GM23248 (cell line): ENCODE results near the gene MICB. TPM values are rescaled to one million over a fixed set of nuclear protein-coding genes. Genes with fewer than 3 reads are reported as not detected.
A peak's percentile ranks its signal among the peaks of the same experiment; 100 is the strongest.
"Not testable (repeated sequence)": the region's sequence is repeated elsewhere in the genome, so short reads cannot be mapped to it uniquely, and the experiment has no call there.

Experiments used
- DNase-seq: peaks from one replicate; pipeline ENCODE4 v3.0.0-alpha.2; 2015
- H2AFZ ChIP-seq: fragments of 200-600 bp; sonication (generic); 2 replicates; pipeline ENCODE4 v1.6.1; 2016; ENCODE audit warnings: antibody characterized with exemption
- H3F3A ChIP-seq: fragments of 200-600 bp; sonication (generic); 2 replicates; pipeline ENCODE4 v1.6.1; 2016; ENCODE audit warnings: mild to moderate bottlenecking, antibody characterized with exemption, mixed run types; ENCODE audit not compliant: insufficient read depth
- H3K27ac ChIP-seq: fragments of 200-600 bp; sonication (generic); 2 replicates; pipeline ENCODE4 v1.5.1; 2016; ENCODE audit warnings: mild to moderate bottlenecking
- H3K27me3 ChIP-seq: fragments of 200-600 bp; sonication (generic); replicated peaks from 2 replicates; pipeline ENCODE4 v1.6.1; 2016; ENCODE audit warnings: mild to moderate bottlenecking; ENCODE audit not compliant: insufficient read depth
- H3K36me3 ChIP-seq: fragments of 200-600 bp; sonication (generic); 2 replicates; pipeline ENCODE4 v1.6.1; 2016; ENCODE audit warnings: low read depth, mild to moderate bottlenecking
- H3K4me1 ChIP-seq: fragments of 200-600 bp; sonication (generic); 2 replicates; pipeline ENCODE4 v1.6.1; 2016; ENCODE audit warnings: mild to moderate bottlenecking; ENCODE audit not compliant: insufficient read depth
- H3K4me2 ChIP-seq: fragments of 200-600 bp; sonication (generic); one replicate; pipeline ENCODE4 v1.6.1; 2016; ENCODE audit warnings: mild to moderate bottlenecking; ENCODE audit not compliant: unreplicated experiment
- H3K4me3 ChIP-seq: fragments of 200-600 bp; sonication (generic); 2 replicates; pipeline ENCODE4 v1.5.1; 2016; ENCODE audit warnings: mild to moderate bottlenecking
- H3K79me2 ChIP-seq: fragments of 200-600 bp; sonication (generic); 2 replicates; pipeline ENCODE4 v1.6.1; 2016; ENCODE audit warnings: mild to moderate bottlenecking; ENCODE audit not compliant: insufficient read depth
- H3K9ac ChIP-seq: fragments of 200-600 bp; sonication (generic); 2 replicates; pipeline ENCODE4 v1.6.1; 2016; ENCODE audit warnings: mild to moderate bottlenecking
- H3K9me2 ChIP-seq: fragments of 200-600 bp; sonication (generic); 2 replicates; pipeline ENCODE4 v1.6.1; 2016; ENCODE audit warnings: mixed run types, mild to moderate bottlenecking, moderate library complexity; ENCODE audit not compliant: insufficient read depth
- H3K9me3 ChIP-seq: fragments of 200-600 bp; sonication (generic); one replicate; pipeline ENCODE4 v1.6.1; 2017; ENCODE audit warnings: low read depth
- H4K20me1 ChIP-seq: fragments of 200-600 bp; sonication (generic); 2 replicates; pipeline ENCODE4 v1.6.0; 2016; ENCODE audit not compliant: insufficient read depth
- EZH2 ChIP-seq: fragments of 200-600 bp; sonication (generic); IDR thresholded peaks from 2 replicates; pipeline ENCODE4 v1.6.1; 2018; ENCODE audit warnings: antibody characterized with exemption, mild to moderate bottlenecking; ENCODE audit not compliant: insufficient read depth, poor library complexity, severe bottlenecking
- EZH2phosphoT487 ChIP-seq: fragments of 200-600 bp; sonication (generic); IDR thresholded peaks from 2 replicates; pipeline ENCODE4 v1.6.1; 2018; ENCODE audit warnings: antibody characterized with exemption, moderate library complexity, mild to moderate bottlenecking, low read depth; ENCODE audit not compliant: insufficient read depth
- WGBS, 2 experiments: methylation state at CpG; one replicate each; pipeline ENCODE4 v1.1.6; 2015 to 2017; ENCODE audit warnings: low lambda C conversion rate in 2 of 2, low coverage in 1 of 2; ENCODE audit errors: missing lambda C conversion rate in 2 of 2; 5-methylcytosine and 5-hydroxymethylcytosine counted together
- in situ Hi-C: fragments of 300-500 bp; cut with MboI; formaldehyde crosslinking; loops from 2 replicates; pipeline ENCODE4 v1.15.0; 2020
- polyA plus RNA-seq: library from polyadenylated mRNA; unstranded; fragments of >200 nt; fragmentation: Nextera tagmentation; extraction: Ambion mirVana; gene quantifications from 2 replicates; pipeline ENCODE4 v1.2.1, GENCODE V29; 2016
- total RNA-seq: library from RNA; depleted of rRNA; stranded (reverse); fragments of >200 nt; shearing (Covaris generic); gene quantifications from 2 replicates; pipeline ENCODE4 v1.2.3, GENCODE V29; 2014

The MICB gene
- total and polyA plus RNA-seq, 2 experiments from 2014 or later: 4.1 to 4.2 TPM

DNA sequence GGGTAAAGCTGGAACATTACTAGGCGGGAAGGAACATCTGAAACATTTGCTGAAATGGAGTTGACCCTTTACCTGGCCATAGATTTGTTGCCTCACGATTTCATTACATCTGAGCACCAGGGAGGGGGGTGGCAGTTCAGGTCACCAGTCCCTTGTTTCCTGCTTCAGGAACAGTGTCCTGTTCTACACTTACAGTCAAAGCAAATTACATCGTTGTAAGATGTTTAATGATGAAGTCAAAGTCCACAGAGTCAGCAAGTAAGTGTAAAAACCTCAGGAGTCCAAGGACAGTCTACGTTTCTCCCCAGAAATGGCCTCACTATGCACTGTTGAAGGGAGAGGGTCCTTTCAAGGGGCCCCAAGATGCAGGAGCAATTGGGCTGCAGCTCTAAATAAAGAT lies 8.9 kb upstream of the MICB start:
- WGBS, 2 experiments: 69 to 74% methylated on average over 4 of the region's 4 CpGs
- H3K27me3 ChIP-seq: no peaks in the 10 kb centered on the region
- H3K36me3 ChIP-seq: no peaks in the 10 kb centered on the region
- no peak overlapping the region for H3K9ac ChIP-seq
- no peaks in the 10 kb centered on the region for H4K20me1 ChIP-seq
- no peak for DNase-seq
- TF ChIP-seq EZH2phosphoT487: no peak
- TF ChIP-seq EZH2: no peak
- H3K4me3 ChIP-seq: no peak overlapping the region
- in situ Hi-C loops: no loop called here
- no peak overlapping the region for H2AFZ ChIP-seq
- peaks cover 10% of the 10 kb centered on the region; the same call in 1 of the 2 replicates for H3F3A ChIP-seq
- peaks cover 11% of the 10 kb centered on the region for H3K4me1 ChIP-seq
- no peak overlapping the region for H3K27ac ChIP-seq
- H3K79me2 ChIP-seq: 0 out of 2 replicates have a peak, but pooled peaks cover 6% of the 10 kb centered on the region
- H3K9me3 ChIP-seq: no peaks in the 10 kb centered on the region
- H3K9me2 ChIP-seq: no peaks in the 10 kb centered on the region
- H3K4me2 ChIP-seq: no peak overlapping the region

DNA sequence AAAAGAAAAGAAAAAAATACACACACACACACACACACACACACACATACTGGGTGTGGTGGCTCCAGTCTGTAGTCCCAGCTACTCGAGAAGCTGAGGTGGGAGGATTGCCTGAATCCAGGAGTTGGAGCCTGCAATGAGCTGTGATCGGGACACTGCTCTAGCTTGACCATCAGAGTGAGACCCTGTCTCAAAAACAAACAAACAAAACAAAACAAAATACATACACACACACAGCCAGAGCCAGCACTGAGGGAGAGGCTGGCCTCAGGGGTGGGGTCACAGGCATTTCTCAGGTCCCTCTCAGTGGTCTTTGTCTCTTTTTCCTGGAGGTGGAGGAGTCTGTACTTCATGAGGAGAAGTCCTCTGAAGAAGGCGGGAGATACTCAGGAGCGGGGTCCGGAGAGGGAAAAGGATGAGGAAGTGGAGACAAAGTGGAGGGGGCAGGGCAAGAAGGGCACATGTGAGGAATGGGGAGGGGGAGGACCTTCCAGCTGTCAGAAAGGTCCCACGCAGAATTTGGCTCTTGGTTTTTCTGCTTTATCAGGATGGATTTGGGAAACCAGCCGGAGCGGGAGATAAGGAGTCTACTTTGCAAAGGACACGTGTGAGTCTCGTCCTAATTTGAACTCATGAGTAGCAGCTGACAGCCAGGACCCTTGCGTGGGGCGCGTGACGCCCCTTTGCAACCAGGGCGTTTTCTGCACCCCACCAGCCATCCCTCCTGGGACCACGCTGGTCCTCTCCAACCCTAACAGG lies 7.7 kb upstream of the MICB start:
- Histone ChIP-seq H3K4me1 (peaks cover 4% of the 10 kb centered on the region), H3K9me3 (no peaks in the 10 kb centered on the region), H3K4me3 (no peak overlapping the region), H3K36me3 (no peaks in the 10 kb centered on the region), H4K20me1 (no peaks in the 10 kb centered on the region), H3K27ac (no peak overlapping the region), H3K9me2 (no peaks in the 10 kb centered on the region), H3K4me2 (no peak overlapping the region), H3F3A (peaks cover 8% of the 10 kb centered on the region; the same call in 1 of the 2 replicates), H3K79me2 (0 out of 2 replicates have a peak, but pooled peaks cover 6% of the 10 kb centered on the region), H2AFZ (no peak overlapping the region), H3K9ac (no peak overlapping the region), H3K27me3 (no peaks in the 10 kb centered on the region)
- WGBS, 2 experiments: 69 to 76% methylated on average over 15 to 16 of the region's 16 CpGs
- DNase-seq: no peak
- TF ChIP-seq EZH2phosphoT487: no peak
- TF ChIP-seq EZH2: no peak
- in situ Hi-C loops: loop anchor here (10.0 kb wide), 1 partner anchor 105 kb away; the partner anchor contains the start of gene NCR3

DNA sequence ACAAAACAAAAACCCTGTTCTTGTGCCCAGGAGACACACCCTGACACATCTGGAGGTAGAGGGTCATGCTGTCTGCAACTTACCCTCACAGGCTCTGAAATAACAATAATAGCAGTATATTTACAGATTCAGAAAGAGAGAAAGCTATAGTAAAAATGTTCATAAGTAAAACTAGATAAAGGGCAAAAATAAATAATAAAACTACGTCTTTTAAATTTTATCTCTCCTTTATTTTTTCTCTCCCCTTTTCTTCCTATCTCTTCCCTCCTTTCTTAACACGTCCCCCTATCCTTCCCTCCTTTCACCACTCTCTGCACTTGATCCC lies 4.4 kb upstream of the MICB start:
- H3F3A ChIP-seq: peaks cover 20% of the 10 kb centered on the region
- not testable (repeated sequence) for H3K27me3 ChIP-seq, H3K9ac ChIP-seq, H3K9me2 ChIP-seq, H3K9me3 ChIP-seq, H4K20me1 ChIP-seq, H3K36me3 ChIP-seq, DNase-seq, H3K27ac ChIP-seq, H2AFZ ChIP-seq, H3K4me1 ChIP-seq
- H3K79me2 ChIP-seq: peaks cover 12% of the 10 kb centered on the region
- H3K4me2 ChIP-seq: peak overlapping the region; percentile 88
- peak overlapping the region; percentile 87 for H3K4me3 ChIP-seq
- in situ Hi-C loops: loop anchor here (10.0 kb wide), 1 partner anchor 101 kb away; the partner anchor contains the start of gene NCR3
- 0 to 1% methylated on average over 2 of the region's 2 CpGs for WGBS, 2 experiments

DNA sequence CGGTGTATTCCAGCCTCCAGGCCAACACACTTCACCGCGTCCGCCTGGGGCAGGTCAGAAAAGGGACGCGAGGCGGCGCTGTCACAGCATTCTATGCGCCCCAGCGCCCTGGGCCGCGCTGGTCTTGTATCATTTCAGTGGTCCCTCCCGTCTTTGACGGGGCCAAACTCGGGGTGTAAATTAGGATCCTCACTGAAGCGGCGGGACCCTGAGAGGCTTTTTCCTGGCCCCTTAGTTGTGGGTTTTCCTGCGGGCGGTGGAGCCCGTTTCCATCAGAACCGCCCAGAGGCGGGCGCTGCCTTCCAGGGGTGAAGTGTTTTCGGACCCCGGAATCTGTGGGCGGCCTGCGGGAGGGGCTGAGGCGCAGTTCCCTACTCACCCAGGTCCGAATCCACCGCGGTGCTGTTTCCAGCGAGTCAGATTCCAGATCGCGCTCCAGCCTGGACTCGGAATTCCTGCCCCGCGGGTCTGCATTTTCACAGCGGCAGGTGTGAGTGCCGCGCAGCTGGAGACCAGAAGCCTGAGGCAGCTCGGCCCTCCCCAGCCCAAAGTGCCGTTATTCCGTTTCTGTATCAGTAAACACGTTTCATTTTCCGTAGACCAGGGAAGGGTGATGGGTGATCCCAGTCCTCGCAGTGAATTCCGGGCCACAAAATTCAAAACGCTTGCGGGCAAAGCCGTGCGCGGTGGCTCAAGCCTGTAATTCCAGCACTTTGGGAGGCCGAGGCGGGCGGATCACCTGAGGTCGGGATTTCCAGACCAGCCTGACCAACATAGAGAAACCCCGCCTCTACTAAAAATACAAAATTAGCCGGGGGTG lies 3.9 kb upstream of the MICB start:
- no peaks in the 10 kb centered on the region for H3K27me3 ChIP-seq
- peak overlapping the region; percentile 87 for H3K4me3 ChIP-seq
- no peaks in the 10 kb centered on the region for H3K36me3 ChIP-seq
- peaks cover 20% of the 10 kb centered on the region for H3F3A ChIP-seq
- no peaks in the 10 kb centered on the region for H3K9me2 ChIP-seq
- H3K9me3 ChIP-seq: no peaks in the 10 kb centered on the region
- TF ChIP-seq EZH2phosphoT487: no peak
- TF ChIP-seq EZH2: no peak
- peak overlapping the region; percentile 73 for H3K27ac ChIP-seq
- peaks cover 18% of the 10 kb centered on the region for H3K79me2 ChIP-seq
- in situ Hi-C loops: loop anchor here (10.0 kb wide), 1 partner anchor 101 kb away; the partner anchor contains the start of gene NCR3
- no peaks in the 10 kb centered on the region for H4K20me1 ChIP-seq
- H3K9ac ChIP-seq: peak overlapping the region; percentile 78
- DNase-seq: peak; percentile 93
- peaks cover 9% of the 10 kb centered on the region for H3K4me1 ChIP-seq
- peak overlapping the region; percentile 93 for H2AFZ ChIP-seq
- H3K4me2 ChIP-seq: peak overlapping the region; percentile 88
- 1% methylated on average over 57 to 58 of the region's 58 CpGs for WGBS, 2 experiments
